ENCODE results near the gene DUSP10.

DNA sequence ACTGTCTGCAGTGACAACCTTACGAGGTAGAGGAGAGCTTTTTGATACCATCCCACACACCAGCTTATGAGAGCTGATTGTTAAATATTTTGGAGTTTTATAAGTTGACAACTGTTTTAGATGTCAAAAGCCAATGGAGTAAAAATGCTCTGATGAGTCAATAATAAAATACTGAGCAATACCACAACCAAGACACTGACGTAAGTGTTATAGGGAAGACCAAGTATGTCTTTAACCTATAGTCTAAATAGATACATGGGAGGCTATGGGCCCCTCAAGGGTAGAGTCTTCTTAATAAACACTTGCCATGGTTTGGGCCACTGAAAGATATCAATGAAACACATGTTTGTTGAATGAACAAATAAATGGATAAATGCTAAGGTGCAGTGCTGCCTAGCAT, 49.2 kb downstream of the DUSP10 start:
- TF ChIP-seq, protein P1, sequence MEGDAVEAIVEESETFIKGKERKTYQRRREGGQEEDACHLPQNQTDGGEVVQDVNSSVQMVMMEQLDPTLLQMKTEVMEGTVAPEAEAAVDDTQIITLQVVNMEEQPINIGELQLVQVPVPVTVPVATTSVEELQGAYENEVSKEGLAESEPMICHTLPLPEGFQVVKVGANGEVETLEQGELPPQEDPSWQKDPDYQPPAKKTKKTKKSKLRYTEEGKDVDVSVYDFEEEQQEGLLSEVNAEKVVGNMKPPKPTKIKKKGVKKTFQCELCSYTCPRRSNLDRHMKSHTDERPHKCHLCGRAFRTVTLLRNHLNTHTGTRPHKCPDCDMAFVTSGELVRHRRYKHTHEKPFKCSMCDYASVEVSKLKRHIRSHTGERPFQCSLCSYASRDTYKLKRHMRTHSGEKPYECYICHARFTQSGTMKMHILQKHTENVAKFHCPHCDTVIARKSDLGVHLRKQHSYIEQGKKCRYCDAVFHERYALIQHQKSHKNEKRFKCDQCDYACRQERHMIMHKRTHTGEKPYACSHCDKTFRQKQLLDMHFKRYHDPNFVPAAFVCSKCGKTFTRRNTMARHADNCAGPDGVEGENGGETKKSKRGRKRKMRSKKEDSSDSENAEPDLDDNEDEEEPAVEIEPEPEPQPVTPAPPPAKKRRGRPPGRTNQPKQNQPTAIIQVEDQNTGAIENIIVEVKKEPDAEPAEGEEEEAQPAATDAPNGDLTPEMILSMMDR (conservative IDR thresholded peaks at IDR 0.05; ENCODE audit: low read length), result no peak
- no peak for TF ChIP-seq EZH2phosphoT487 (IDR thresholded peaks at IDR 0.05; ENCODE audit: borderline replicate concordance)
